HFF-Myc (cell line): ENCODE measurements around the gene FAM83C.

Source experiments
- DNase-seq: peaks from one replicate; pipeline ENCODE4 v3.0.0-alpha.2; 2011; ENCODE audit warnings: low read depth; ENCODE audit errors: extremely low read depth
- H3K4me3 ChIP-seq: replicated peaks from 2 replicates; pipeline ENCODE4 v1.5.1; 2011; ENCODE audit warnings: low read depth, mild to moderate bottlenecking, control low read depth, low read length
- CTCF ChIP-seq: IDR thresholded peaks from 2 replicates; pipeline ENCODE4 v1.5.1; 2012; ENCODE audit warnings: mild to moderate bottlenecking, low read depth, low read length, control low read depth; ENCODE audit errors: missing control alignments

The FAM83C gene

GRCh38 chr20:35280523-35280922 lies 11.7 kb downstream of the FAM83C start:
- no peak for DNase-seq
- H3K4me3 ChIP-seq, result no peak overlapping the region
- TF ChIP-seq CTCF, result no peak

- TF ChIP-seq CTCF, result no peak
- H3K4me3 ChIP-seq, result no peak overlapping the region
Observed at GRCh38 chr20:35279533-35280174, 12.6 kb downstream of the FAM83C start.

GRCh38 chr20:35279040-35279439 lies 13.2 kb downstream of the FAM83C start:
- H3K4me3 ChIP-seq, result no peak overlapping the region
- DNase-seq, result no peak
- TF ChIP-seq CTCF, result no peak

More at GRCh38 chr20:35279533-35280174, 12.6 kb downstream of the FAM83C start:
- no peak for DNase-seq

GRCh38 chr20:35277531-35278395 lies 14.5 kb downstream of the FAM83C start, which contains the start of gene MMP24OS:
Gene MMP24OS (minus strand): TSS chr20:35278122. CDS start chr20:35277929, 193 bp downstream.
- DNase-seq, result peak; percentile 55
- H3K4me3 ChIP-seq, result peak within 1 kb of the TSS; percentile 69
- TF ChIP-seq CTCF, result no peak

GRCh38 chr20:35277127-35277526 lies 15.1 kb downstream of the FAM83C start:
- H3K4me3 ChIP-seq, result peak overlapping the region; percentile 69
- no peak for TF ChIP-seq CTCF
- DNase-seq, result no peak

GRCh38 chr20:35276408-35276807 lies 15.8 kb downstream of the FAM83C start:
- no peak for DNase-seq
- no peak for TF ChIP-seq CTCF
- H3K4me3 ChIP-seq, result peak overlapping the region; percentile 69
